Putamen (tissue), 1 donor: Measurements from ENCODE around the gene APOH.
A peak's percentile ranks its signal among the peaks of the same experiment; 100 is the strongest.

ENCODE experiments used
- DNase-seq: peaks from one replicate; pipeline ENCODE4 v3.0.0-alpha.2; 2016; ENCODE audit warnings: low spot score

Gene APOH

DNA sequence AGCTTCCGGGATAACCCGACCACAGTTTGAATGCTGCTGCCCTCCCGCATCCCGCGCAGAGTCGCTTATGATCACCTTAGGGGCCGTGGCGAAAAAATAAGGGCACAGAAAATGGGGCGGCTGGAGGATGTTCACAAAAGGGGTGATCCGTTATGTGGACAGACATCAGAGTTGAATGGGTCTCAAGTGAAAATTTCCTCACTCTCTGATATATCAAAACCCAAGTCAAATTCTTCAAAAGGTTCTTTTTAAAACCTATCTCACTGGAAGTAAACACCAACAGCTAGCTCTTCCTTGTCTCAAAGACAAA lies 36.9 kb downstream of the APOH start:
- DNase-seq, result no peak

DNA sequence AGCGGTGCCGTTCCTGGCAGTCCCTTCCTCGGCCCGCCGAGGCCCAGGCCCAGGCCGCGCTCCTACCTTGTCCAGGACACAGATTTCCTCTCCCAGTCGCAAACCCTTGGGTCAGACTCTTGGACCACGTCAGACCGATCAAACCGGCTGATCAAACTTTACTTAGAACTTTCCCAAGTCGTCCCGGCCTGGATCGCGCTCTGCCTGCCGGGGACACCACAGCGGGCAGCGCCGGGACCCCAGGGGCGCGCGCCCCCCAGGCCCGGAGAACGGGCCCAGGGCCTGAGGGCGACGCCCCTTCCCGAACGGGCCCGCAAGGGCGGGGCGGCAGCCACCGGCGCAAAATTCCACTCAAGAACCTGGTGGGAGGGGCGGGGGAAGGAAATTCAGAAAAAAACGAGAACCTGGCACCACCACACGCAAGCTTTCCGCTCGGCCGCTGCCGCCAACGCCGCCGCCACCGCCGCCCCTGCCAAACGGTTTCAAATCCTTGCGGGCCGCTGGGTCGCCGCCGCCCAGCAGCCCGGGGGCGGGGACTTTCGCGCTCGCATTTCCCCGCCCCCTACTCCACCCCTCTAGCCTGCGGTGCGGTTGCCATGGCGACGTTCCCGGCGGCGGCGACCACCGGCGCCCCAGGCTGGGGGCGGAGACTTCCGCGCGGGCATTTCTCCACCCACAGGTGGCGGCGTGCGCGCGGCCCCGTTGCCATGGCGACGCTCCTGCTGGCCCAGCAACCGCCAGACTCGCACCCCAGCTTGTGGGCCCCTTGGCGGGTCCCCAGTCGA lies 37.4 kb downstream of the APOH start, which contains the start of gene CEP112:
Gene CEP112, minus strand, starts transcription at position 541 of the 785 bp plus-strand sequence.
- peak; percentile 19 for DNase-seq

DNA sequence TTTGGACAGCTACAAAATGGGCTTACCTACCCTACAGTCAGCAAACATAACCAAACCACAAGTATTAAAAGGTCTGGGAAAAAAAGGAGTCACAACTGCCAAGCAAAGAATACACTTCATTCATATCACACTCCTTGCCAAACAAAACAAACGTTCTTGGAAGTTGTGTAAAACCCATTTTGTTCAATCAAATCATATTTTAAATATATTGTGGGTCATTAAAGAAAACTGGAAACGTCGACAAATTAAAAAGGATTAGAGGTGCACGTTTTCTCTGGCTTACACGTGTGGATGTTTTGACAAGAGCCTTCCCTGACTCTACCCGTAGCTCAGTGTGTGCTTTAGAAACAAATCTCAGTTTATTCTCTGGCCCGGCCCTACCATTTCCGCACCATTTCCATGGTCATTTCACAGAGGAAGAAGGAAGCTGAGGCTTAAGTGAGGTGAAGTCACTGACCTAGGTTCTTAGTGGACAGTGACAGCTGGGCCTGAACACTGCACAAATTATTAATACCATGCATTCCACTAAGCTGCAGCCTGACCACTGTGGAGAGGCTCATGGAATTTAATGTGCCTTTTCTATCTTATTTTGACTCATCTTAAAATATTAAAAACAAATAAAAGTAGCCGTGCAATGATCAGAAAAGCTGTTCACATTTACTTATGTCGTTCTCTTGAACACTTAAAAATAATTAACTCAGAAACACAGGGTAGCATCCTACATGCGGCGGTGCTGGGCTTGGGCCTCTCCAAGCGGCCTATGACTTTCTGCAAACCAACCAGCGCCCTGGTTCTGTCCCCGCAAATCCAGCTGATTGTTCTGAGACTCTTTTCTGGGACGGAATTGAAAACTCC lies 38.2 kb downstream of the APOH start:
- DNase-seq, result no peak

- no peak for DNase-seq
These were observed 41.5 kb downstream of the APOH start for GRCh38 chr17:66187718-66188117.

- DNase-seq, result no peak
These were observed 43.4 kb downstream of the APOH start for GRCh38 chr17:66185862-66186261.

DNA sequence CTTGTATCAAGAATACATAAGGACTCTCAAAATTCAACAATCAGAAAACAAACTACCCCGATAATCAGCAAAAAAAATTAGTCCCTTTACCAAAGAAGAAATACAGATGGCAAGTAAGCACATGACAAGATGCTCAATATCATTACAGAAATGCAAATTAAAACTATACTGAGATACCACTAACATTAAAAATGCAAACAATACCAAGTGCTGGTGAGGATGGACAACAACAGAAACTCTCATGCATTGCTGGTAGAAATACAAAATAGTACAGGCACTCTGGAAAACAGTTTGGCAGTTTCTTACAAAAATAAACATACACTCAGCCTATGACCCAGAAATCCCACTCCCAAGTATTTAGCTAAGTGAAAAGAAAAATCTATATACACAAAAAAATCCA lies 44.8 kb downstream of the APOH start:
- no peak for DNase-seq

- no peak for DNase-seq
These were observed 45.7 kb downstream of the APOH start for GRCh38 chr17:66183529-66183928.

GRCh38 chr17:66178642-66179041 lies 50.6 kb downstream of the APOH start:
- no peak for DNase-seq

DNA sequence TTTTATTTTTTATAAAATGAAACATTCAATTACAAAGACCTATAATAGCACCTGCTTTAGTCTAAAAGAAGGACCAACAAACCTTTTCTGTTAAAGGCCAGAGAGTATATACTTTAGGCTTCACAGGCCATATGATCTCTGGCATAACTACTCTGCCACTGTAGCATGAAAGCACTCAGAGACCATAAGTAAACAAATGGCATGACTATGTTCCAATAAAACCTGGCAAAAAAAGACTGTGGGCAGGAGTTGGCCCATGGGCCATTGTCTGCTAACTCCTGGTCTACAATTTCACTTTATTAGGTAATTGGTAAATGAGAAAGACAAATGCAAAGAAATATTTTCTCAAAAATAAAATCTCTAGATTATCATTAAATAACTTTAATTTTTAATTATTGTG lies 52.2 kb downstream of the APOH start:
- DNase-seq, result no peak

DNA sequence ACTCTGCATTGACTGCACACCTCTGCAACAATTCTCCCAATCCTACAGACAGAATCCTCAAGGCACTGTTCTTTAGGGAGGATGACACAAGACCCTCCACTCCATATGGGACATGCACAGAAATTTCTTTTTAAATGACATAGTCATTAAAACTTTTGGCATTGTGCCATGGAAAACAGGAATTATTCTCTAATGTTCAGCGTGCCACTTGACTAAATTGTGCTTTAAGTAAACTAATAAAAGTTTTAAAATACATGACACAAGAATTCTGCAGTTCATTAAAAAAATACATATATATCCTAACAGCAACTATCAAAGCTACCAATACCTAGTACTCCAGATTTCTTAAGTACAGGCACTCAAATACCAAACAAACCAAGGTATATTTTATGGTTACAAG lies 53.3 kb downstream of the APOH start:
- DNase-seq, result no peak

DNA sequence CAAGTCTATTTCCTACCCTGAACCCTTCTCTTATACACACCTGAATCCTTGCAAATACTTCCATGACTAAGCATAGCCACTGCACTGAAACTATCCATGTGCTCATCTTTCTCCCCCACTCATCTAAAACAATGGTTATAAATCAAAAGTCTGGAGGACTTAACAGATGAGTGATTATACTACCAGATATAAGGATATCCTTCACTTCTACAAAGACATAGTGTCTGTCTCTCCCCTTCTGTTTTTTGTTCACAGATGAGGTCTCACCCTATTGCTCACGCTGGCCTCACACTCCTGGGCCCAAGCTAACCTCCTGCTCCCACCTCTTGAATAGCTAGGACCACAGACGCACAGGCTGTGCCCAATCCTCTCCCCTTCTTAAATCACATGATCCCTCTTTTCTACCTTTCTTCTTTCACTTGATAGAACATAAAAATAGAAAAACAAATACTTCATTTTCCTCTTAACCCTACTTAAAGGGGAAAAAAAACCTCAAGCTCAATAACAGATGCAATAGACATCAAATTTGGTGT lies 56.5 kb downstream of the APOH start:
- DNase-seq, result no peak

- no peak for DNase-seq
These were observed 57.1 kb downstream of the APOH start for GRCh38 chr17:66172144-66172543.

GRCh38 chr17:66171692-66172091 lies 57.5 kb downstream of the APOH start:
- DNase-seq, result no peak

DNA sequence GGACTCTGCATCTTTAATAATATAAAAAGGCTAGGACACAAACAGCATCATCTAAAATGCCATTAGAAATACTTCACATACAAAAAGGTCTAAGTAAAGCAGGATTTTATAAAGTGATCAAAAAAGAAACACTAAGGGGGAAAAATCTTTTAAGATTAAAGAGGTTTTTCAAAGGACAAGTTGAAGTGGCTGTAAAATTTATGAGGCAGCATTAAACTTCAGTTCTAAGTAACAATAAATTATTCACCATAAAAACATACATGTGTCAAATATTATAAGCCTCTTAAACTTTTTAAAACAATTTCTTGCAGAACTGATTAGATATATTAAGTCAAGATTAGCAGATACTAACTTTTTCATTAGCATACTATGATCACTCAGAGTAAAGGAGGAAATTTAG lies 58.0 kb downstream of the APOH start:
- DNase-seq, result no peak

GRCh38 chr17:66169839-66170238 lies 59.4 kb downstream of the APOH start:
- DNase-seq, result no peak

DNA sequence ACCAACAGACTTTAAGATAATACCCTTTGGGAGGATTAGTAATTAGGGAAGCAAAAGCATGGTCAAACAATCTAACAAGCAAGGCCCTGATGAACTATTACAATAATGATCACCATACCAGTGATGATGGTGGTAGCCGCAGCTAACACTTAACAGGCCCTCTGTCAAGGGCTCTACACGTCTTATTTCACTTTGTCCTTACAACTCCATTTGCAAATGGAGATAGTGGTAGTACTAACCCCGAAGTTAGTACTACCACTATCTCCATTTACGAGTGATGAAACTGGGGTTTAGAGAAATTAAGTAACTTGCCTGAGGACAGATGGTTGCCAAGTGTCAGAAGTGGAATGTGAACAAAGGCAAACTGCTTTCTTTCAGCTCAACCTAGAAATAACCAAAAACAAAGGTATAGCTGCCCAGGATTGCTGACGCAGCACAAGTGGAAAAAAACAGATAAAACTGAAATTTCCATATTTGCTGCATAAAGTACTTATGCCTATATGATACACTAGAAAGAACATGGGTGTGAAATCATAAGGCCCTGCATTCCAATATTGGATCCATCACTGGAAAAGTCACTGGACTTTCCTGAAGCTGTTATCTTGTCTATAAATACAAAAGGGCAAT lies 61.9 kb downstream of the APOH start:
- DNase-seq, result no peak

DNA sequence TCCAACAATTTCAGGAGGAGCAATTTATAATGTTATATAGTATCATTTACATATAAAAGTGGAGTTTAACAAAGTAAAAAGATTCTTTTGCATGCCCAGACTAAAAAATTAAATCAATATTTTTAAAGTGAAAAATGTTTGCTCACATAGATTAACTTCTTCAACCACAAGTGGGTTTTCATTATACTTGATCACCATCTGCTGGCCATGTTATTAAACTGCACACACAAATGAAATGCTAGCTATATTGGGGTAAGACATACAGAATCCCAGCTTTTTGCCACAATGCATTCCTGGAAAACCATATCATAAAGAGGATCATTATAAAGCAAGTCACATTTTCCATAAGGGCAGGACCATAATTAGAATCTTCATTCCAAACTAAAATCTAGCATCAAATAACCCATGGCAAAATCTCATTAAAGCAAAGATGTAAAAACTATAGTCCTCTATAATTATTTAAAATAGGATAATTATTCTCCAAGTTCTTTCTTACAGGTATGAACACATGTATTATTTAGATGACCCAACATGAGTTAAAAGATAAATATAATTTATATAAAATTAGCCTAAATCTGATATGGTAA lies 63.6 kb downstream of the APOH start:
- peak; percentile 35 for DNase-seq
